A549 (cell line): ENCODE data around the gene ARHGAP42.
A peak's percentile ranks its signal among the peaks of the same experiment; 100 is the strongest.

ENCODE experiments used
- BHLHE40 ChIP-seq: IDR thresholded peaks from 2 replicates; pipeline ENCODE4 v1.6.1; 2012; ENCODE audit warnings: low read depth, low read length, inconsistent platforms
- CEBPB ChIP-seq, 2 experiments: fragments of >200 bp in 1 of 2; sonication (Bioruptor Twin) in 1 of 2; formaldehyde crosslinking in 1 of 2; IDR thresholded peaks; 2 replicates each; pipeline ENCODE4 v1.6.1; 2012 to 2016
- CTCF ChIP-seq: fragments of >200 bp; sonication (Bioruptor Twin); formaldehyde crosslinking; IDR thresholded peaks from 3 replicates; pipeline ENCODE4 v1.5.1; 2016
- EP300 ChIP-seq, 2 experiments: fragments of >200 bp; sonication (Bioruptor Twin); formaldehyde crosslinking; IDR thresholded peaks; 2 replicates in 1 of 2; 3 replicates in 1 of 2; pipeline ENCODE4 v1.6.1; 2016 to 2017
- JUNB ChIP-seq: fragments of >200 bp; sonication (Bioruptor Twin); formaldehyde crosslinking; IDR thresholded peaks from 2 replicates; pipeline ENCODE4 v1.6.1; 2016
- KDM1A ChIP-seq: fragments of 200-600 bp; sonication (generic); IDR thresholded peaks from 2 replicates; pipeline ENCODE4 v1.6.1; 2016; ENCODE audit warnings: low read depth, mild to moderate bottlenecking
- MAZ ChIP-seq: fragments of 150-350 bp; IDR thresholded peaks from 2 replicates; pipeline ENCODE4 v1.6.1; 2014; ENCODE audit warnings: antibody characterized with exemption, low read depth, low read length, borderline replicate concordance
- RAD21 ChIP-seq, 2 experiments: fragments of >200 bp in 1 of 2; sonication (Bioruptor Twin) in 1 of 2; formaldehyde crosslinking in 1 of 2; IDR thresholded peaks in 1 of 2; conservative IDR thresholded peaks in 1 of 2; 2 replicates in 1 of 2; 3 replicates in 1 of 2; pipeline ENCODE4 v1.6.1; 2012 to 2018; ENCODE audit warnings: inconsistent platforms in 1 of 2
- RARB ChIP-seq: fragments of 250-450 bp; sonication (Bioruptor Pico); IDR thresholded peaks from 2 replicates; pipeline ENCODE4 v1.8.0; 2021; ENCODE audit warnings: mild to moderate bottlenecking, moderate library complexity
- SMC3 ChIP-seq: fragments of >200 bp; sonication (Bioruptor Twin); formaldehyde crosslinking; IDR thresholded peaks from 3 replicates; pipeline ENCODE4 v1.6.1; 2018; ENCODE audit warnings: inconsistent platforms
- ZFP36 ChIP-seq: fragments of 450-650 bp; IDR thresholded peaks from 2 replicates; pipeline ENCODE4 v1.6.1; 2014; ENCODE audit warnings: borderline replicate concordance; ENCODE audit not compliant: partially characterized antibody
- ZNF302 ChIP-seq: fragments of 250-450 bp; sonication (Bioruptor Pico); IDR thresholded peaks from 2 replicates; pipeline ENCODE4 v1.9.0; 2021; ENCODE audit warnings: inconsistent platforms, mild to moderate bottlenecking, moderate library complexity
- TF ChIP-seq, protein P1 (sequence below): fragments of 250-450 bp; sonication (Bioruptor Pico); IDR thresholded peaks from 2 replicates; pipeline ENCODE4 v1.5.0; 2020; ENCODE audit warnings: low read depth, mild to moderate bottlenecking, moderate library complexity

GRCh38 chr11:100739666-100740065 lies 52.6 kb downstream of the ARHGAP42 start:
- TF ChIP-seq CTCF (no peak), SMC3 (no peak), MAZ (no peak), EP300 (IDR thresholded peaks at IDR 0.05) (no peak), JUNB (no peak), RAD21 (conservative IDR thresholded peaks at IDR 0.05 in 1 of 2, IDR thresholded peaks at IDR 0.05 in 1 of 2) (no peak), ZNF302 (CRISPR knock-in tag) (no peak), BHLHE40 (no peak), ZFP36 (no peak), RARB (CRISPR knock-in tag) (no peak), CEBPB (IDR thresholded peaks at IDR 0.05) (no peak), KDM1A (no peak)
- TF ChIP-seq, protein P1, sequence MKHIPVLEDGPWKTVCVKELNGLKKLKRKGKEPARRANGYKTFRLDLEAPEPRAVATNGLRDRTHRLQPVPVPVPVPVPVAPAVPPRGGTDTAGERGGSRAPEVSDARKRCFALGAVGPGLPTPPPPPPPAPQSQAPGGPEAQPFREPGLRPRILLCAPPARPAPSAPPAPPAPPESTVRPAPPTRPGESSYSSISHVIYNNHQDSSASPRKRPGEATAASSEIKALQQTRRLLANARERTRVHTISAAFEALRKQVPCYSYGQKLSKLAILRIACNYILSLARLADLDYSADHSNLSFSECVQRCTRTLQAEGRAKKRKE (CRISPR knock-in tag) = 0 out of 2 replicates have a peak, but pooled peaks have one; percentile 57
